Smooth muscle cell (in vitro differentiated cells): ENCODE measurements around the gene DDX39A. TPM values are rescaled to one million over a fixed set of nuclear protein-coding genes. Genes with fewer than 3 reads are reported as not detected.

Experiments
- DNase-seq: peaks from one replicate; lab custom pipeline; 2025; ENCODE audit not compliant: unreplicated experiment; lab: John Stamatoyannopoulos, UW
- H2AFZ ChIP-seq: fragments of 200-600 bp; sonication (generic); 2 replicates; pipeline ENCODE4 v1.6.0; 2016; ENCODE audit warnings: antibody characterized with exemption, low read depth, mild to moderate bottlenecking
- H3F3A ChIP-seq: fragments of 200-600 bp; sonication (generic); 2 replicates; pipeline ENCODE4 v1.6.0; 2017; ENCODE audit warnings: antibody characterized with exemption, low read depth
- H3K27ac ChIP-seq: fragments of 200-600 bp; sonication (generic); 2 replicates; pipeline ENCODE4 v1.5.1; 2016; ENCODE audit warnings: low read depth, mild to moderate bottlenecking
- H3K27me3 ChIP-seq: fragments of 200-600 bp; sonication (generic); 2 replicates; pipeline ENCODE4 v1.6.1; 2016; ENCODE audit warnings: low read depth, mild to moderate bottlenecking
- H3K36me3 ChIP-seq: fragments of 200-600 bp; sonication (generic); 2 replicates; pipeline ENCODE4 v1.5.1; 2016; ENCODE audit warnings: low read depth
- H3K4me1 ChIP-seq: fragments of 200-600 bp; sonication (generic); 2 replicates; pipeline ENCODE4 v1.5.1; 2016; ENCODE audit warnings: low read depth
- H3K4me2 ChIP-seq: fragments of 200-600 bp; sonication (generic); 2 replicates; pipeline ENCODE4 v1.6.0; 2016; ENCODE audit warnings: mild to moderate bottlenecking
- H3K4me3 ChIP-seq: fragments of 200-600 bp; sonication (generic); 2 replicates; pipeline ENCODE4 v1.5.1; 2016; ENCODE audit warnings: mild to moderate bottlenecking
- H3K79me2 ChIP-seq: fragments of 200-600 bp; sonication (generic); 2 replicates; pipeline ENCODE4 v1.6.0; 2016; ENCODE audit warnings: low read depth, mild to moderate bottlenecking
- H3K9ac ChIP-seq: fragments of 200-600 bp; sonication (generic); 2 replicates; pipeline ENCODE4 v1.6.0; 2016; ENCODE audit warnings: low read depth
- H3K9me3 ChIP-seq: fragments of 200-600 bp; sonication (generic); replicated peaks from 2 replicates; pipeline ENCODE4 v1.5.1; 2016; ENCODE audit warnings: low read depth
- H4K20me1 ChIP-seq: fragments of 200-600 bp; sonication (generic); 2 replicates; pipeline ENCODE4 v1.6.0; 2016; ENCODE audit warnings: low read depth
- WGBS: methylation state at CpG from one replicate; pipeline ENCODE4 v1.1.7; 2016; ENCODE audit warnings: low lambda C conversion rate; 5-methylcytosine and 5-hydroxymethylcytosine counted together
- polyA plus RNA-seq: library from polyadenylated mRNA; unstranded; fragments of >200 nt; fragmentation: Nextera tagmentation; extraction: Ambion mirVana; gene quantifications from 2 replicates; pipeline ENCODE4 v1.2.1, GENCODE V29; 2016
- total RNA-seq: library from RNA; depleted of rRNA; stranded (reverse); fragments of >200 nt; gene quantifications from 2 replicates; pipeline ENCODE4 v1.2.3, GENCODE V29; 2014
- TF ChIP-seq, protein P1 (sequence below): fragments of 200-600 bp; sonication (generic); IDR thresholded peaks from 2 replicates; pipeline ENCODE4 v1.5.1; 2017; ENCODE audit warnings: borderline replicate concordance, mild to moderate bottlenecking, antibody characterized with exemption; ENCODE audit not compliant: insufficient read depth, poor library complexity, severe bottlenecking

Gene DDX39A
- total and polyA plus RNA-seq, 2 experiments from 2014 or later = 23.1 to 38.0 TPM

DNA sequence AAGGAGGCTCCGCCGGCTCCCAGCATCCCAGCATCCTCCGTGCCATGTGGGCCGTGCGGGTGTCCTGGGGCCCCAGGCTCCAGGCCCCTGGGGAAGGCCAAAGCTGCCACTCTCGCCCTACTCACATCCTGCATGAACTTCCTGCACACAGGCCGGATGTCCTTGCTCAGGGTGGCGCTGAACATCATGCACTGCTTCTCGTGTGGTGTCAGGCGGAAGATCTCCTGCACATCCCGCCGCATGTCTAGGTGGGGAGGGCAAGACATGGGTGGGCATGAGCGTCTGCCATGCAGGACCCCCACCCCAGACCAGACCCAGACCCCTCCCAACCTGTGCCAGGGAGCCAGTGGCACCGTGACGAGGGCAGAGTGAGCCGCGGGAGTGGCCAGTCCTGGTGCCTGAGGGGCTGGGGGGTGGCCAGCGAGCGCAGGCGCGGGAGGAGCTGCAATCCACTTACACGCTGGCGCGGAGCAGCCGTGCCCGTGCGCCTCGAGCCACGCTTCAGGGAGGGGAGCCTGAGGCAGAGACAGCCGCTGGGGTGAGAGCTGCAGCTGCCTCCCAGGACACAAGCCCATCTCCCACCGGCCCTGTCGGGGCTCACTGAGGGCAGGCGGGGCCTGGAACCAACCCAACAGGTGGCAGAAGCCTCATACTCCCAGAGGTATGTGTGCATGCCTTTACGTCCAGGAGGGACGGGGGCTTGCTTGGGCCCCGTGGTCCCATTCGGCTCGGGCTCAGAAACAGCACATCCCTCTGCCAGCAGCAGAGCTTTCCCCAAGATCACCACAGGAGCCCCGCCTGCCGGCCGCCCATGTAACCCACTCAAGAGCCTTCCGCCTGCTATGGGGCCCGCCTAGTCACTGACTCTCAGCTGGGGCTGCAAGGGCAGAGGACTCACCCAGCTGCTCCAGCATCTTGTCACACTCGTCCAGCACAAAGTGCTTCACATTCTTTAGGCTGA lies 8.8 kb downstream of the DDX39A start:
- Histone ChIP-seq H2AFZ (no peak overlapping the region), H3K4me3 (no peak overlapping the region), H3K9ac (no peak overlapping the region), H3K27me3 (no peaks in the 10 kb centered on the region), H3F3A (no peaks in the 10 kb centered on the region), H4K20me1 (peaks cover 60% of the 10 kb centered on the region), H3K36me3 (no peaks in the 10 kb centered on the region), H3K79me2 (peaks cover 38% of the 10 kb centered on the region), H3K9me3 (no peaks in the 10 kb centered on the region), H3K4me2 (no peak overlapping the region), H3K4me1 (no peaks in the 10 kb centered on the region), H3K27ac (no peak overlapping the region)
- TF ChIP-seq, protein P1, sequence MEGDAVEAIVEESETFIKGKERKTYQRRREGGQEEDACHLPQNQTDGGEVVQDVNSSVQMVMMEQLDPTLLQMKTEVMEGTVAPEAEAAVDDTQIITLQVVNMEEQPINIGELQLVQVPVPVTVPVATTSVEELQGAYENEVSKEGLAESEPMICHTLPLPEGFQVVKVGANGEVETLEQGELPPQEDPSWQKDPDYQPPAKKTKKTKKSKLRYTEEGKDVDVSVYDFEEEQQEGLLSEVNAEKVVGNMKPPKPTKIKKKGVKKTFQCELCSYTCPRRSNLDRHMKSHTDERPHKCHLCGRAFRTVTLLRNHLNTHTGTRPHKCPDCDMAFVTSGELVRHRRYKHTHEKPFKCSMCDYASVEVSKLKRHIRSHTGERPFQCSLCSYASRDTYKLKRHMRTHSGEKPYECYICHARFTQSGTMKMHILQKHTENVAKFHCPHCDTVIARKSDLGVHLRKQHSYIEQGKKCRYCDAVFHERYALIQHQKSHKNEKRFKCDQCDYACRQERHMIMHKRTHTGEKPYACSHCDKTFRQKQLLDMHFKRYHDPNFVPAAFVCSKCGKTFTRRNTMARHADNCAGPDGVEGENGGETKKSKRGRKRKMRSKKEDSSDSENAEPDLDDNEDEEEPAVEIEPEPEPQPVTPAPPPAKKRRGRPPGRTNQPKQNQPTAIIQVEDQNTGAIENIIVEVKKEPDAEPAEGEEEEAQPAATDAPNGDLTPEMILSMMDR = no peak
- 97% methylated on average over 44 of the region's 44 CpGs for whole genome bisulfite sequencing
- DNase-seq = no peak

DNA sequence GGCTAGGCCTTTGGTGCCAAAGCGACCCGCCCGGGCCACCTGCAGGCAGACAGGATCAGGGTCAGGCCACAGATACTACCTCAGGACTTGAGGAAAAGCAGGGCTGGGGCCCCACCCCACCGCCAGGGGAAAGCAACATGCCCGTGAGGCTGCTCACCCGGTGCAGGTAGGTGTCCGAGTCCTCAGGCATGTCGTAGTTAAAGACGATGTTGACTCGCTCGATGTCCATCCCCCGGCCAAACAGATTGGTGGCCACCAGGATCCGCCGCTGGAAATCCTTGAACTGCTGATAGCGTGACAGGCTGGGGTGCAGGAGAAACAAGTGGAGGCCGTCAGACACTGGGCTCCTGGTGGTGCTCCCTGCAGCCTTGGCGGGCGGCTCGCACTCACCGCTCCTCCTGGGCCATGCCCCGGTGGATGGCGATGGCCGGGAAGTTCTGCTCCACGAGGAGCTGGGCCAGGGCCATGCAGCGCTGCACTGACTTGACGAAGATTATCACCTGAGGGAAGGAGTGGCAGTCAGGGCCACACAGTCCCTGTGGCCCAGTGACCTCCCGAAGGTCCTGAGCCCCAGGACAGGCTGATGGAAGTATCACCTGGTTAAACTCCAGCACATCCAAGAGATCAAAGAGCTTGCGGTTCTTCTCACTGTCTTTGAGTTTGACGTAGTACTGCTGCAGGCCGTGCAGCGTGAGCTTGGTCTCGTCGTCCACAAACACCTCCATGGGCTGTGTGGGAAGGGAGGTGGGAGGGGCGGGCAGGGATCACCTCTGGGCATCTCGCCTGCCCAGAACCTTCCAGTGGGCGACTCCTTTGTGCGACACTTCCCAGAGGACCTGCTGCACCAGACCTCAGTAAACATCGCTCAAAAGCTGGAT lies 9.8 kb downstream of the DDX39A start:
- H3K79me2 ChIP-seq = peaks cover 28% of the 10 kb centered on the region
- no peak for DNase-seq
- H3K9me3 ChIP-seq = no peaks in the 10 kb centered on the region
- 98% methylated on average over 38 of the region's 38 CpGs for WGBS
- no peak overlapping the region for H3K27ac ChIP-seq
- no peaks in the 10 kb centered on the region for H3K27me3 ChIP-seq
- no peak overlapping the region for H3K4me2 ChIP-seq
- H3K4me1 ChIP-seq = no peaks in the 10 kb centered on the region
- H3K9ac ChIP-seq = no peak overlapping the region
- no peak overlapping the region for H2AFZ ChIP-seq
- peaks cover 50% of the 10 kb centered on the region for H4K20me1 ChIP-seq
- TF ChIP-seq, protein P1 = no peak
- no peaks in the 10 kb centered on the region for H3F3A ChIP-seq
- no peak overlapping the region for H3K4me3 ChIP-seq
- H3K36me3 ChIP-seq = no peaks in the 10 kb centered on the region

DNA sequence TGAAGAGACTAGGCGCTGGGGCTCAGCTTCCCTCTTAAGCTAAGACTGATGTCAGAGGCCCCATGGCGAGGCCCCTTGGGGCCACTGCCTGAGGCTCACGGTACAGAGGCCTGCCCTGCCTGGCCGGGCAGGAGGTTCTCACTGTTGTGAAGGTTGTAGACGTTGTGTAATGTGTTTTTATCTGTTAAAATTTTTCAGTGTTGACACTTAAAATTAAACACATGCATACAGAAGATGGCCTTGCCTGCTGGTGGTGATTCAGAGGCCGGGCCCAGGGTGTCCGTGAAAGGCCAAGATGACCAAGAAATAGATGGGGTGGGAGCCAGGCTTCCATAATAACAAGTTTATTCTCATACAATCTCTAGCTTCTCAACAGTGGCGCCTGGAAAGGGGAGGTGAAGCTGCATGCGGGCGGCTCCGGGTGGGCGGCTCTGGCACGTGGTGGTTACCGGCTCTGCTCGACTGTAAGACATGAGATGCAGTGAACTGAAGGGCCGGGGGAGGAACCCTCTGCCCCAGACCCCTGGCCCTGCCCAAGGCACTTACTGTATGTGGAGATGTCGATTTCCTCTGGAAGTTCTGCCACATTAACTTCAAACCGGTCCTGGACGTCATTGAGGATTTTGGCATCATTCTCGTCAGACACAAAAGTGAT lies 10.5 kb downstream of the DDX39A start:
- WGBS = 95% methylated on average over 20 of the region's 20 CpGs
- H3K27me3 ChIP-seq = no peaks in the 10 kb centered on the region
- no peaks in the 10 kb centered on the region for H3F3A ChIP-seq
- H4K20me1 ChIP-seq = peaks cover 43% of the 10 kb centered on the region
- H2AFZ ChIP-seq = no peak overlapping the region
- peaks cover 21% of the 10 kb centered on the region for H3K79me2 ChIP-seq
- no peak overlapping the region for H3K4me2 ChIP-seq
- H3K4me1 ChIP-seq = no peaks in the 10 kb centered on the region
- no peaks in the 10 kb centered on the region for H3K36me3 ChIP-seq
- H3K4me3 ChIP-seq = no peak overlapping the region
- DNase-seq = no peak
- H3K9ac ChIP-seq = no peak overlapping the region
- TF ChIP-seq, protein P1 = no peak
- no peak overlapping the region for H3K27ac ChIP-seq
- H3K9me3 ChIP-seq = no peaks in the 10 kb centered on the region
